Endothelial cell of umbilical vein (primary cell): Measurements from ENCODE around the gene PLA2G15. TPM values are rescaled to one million over a fixed set of nuclear protein-coding genes. Genes with fewer than 3 reads are reported as not detected.

Experiments
- BruUV-seq: library from RNA; stranded (reverse); fragments of 400-500 nt; replicated peaks from 2 replicates; lab custom pipeline; 2021; lab: Mats Ljungman, UMichigan
- CTCF ChIA-PET: fragments of 300-600, 350-600 bp; sonication (Branson Sonifier 250); formaldehyde crosslinking; loops from one replicate; lab custom pipeline; 2021; ENCODE audit warnings: antibody characterized with exemption, inconsistent platforms; lab: Charles Lee
- POLR2A ChIA-PET: fragments of 300-600, 350-600 bp; sonication (Branson Sonifier 250); formaldehyde crosslinking; loops from one replicate; lab custom pipeline; 2021; ENCODE audit warnings: antibody characterized with exemption, inconsistent platforms; lab: Charles Lee
- DNase-seq: peaks from one replicate; pipeline ENCODE4 v3.0.0-alpha.2; 2011; ENCODE audit warnings: low read depth, low spot score
- FAIRE-seq: peaks from 2 replicates; lab custom pipeline; 2011; peaks lifted over from hg19 to GRCh38; lab: Jason Lieb, UNC
- H2AFZ ChIP-seq: 2 replicates; pipeline ENCODE4 v1.6.0; 2012; ENCODE audit warnings: low read depth, low read length, control low read depth, inconsistent platforms
- H3K27ac ChIP-seq: 2 replicates; pipeline ENCODE4 v1.5.1; 2011; ENCODE audit warnings: low read depth, mild to moderate bottlenecking, control low read depth, low read length, moderate library complexity; ENCODE audit not compliant: insufficient read depth
- H3K27me3 ChIP-seq, 2 experiments: 2 replicates each; pipeline versions ENCODE4 v1.6.0 to v1.6.1; 2011; ENCODE audit warnings: low read length in 2 of 2, mixed read lengths in 1 of 2; ENCODE audit not compliant: control insufficient read depth in 2 of 2, insufficient read depth in 2 of 2
- H3K36me3 ChIP-seq, 2 experiments: 2 replicates in 1 of 2; 3 replicates in 1 of 2; pipeline ENCODE4 v1.5.1; 2011; ENCODE audit warnings: low read length in 2 of 2, mild to moderate bottlenecking in 1 of 2, moderate library complexity in 1 of 2; ENCODE audit not compliant: control insufficient read depth in 2 of 2, insufficient read depth in 2 of 2; ENCODE audit errors: extremely low read depth in 1 of 2
- H3K4me1 ChIP-seq: 3 replicates; pipeline ENCODE4 v1.5.1; 2011; ENCODE audit warnings: mild to moderate bottlenecking, low read length; ENCODE audit not compliant: control insufficient read depth, insufficient read depth; ENCODE audit errors: extremely low read depth
- H3K4me2 ChIP-seq: 2 replicates; pipeline ENCODE4 v1.6.1; 2011; ENCODE audit warnings: low read length, control low read depth, mixed read lengths; ENCODE audit not compliant: insufficient read depth
- H3K4me3 ChIP-seq, 3 experiments: fragments of 200-600 bp in 1 of 3; sonication (generic), shearing (Covaris generic) in 1 of 3; replicated peaks in 1 of 3; 2 replicates each; pipeline ENCODE4 v1.5.1; 2011 to 2016; ENCODE audit warnings: control low read depth in 3 of 3, low read length in 3 of 3, mild to moderate bottlenecking in 2 of 3, inconsistent platforms in 1 of 3, low read depth in 1 of 3, moderate library complexity in 1 of 3; ENCODE audit not compliant: insufficient read depth in 1 of 3
- H3K79me2 ChIP-seq: 2 replicates; pipeline ENCODE4 v1.6.0; 2012; ENCODE audit warnings: low read length, inconsistent platforms; ENCODE audit not compliant: control insufficient read depth, insufficient read depth
- H3K9ac ChIP-seq: replicated peaks from 2 replicates; pipeline ENCODE3; 2011; ENCODE audit warnings: low read length, control low read depth; ENCODE audit not compliant: insufficient read depth; ENCODE audit errors: extremely low read depth
- H3K9me1 ChIP-seq: replicated peaks from 3 replicates; pipeline ENCODE4 v1.6.0; 2011; ENCODE audit warnings: mild to moderate bottlenecking, low read length; ENCODE audit not compliant: control insufficient read depth, insufficient read depth; ENCODE audit errors: extremely low read depth
- H3K9me3 ChIP-seq: replicated peaks from 2 replicates; pipeline ENCODE4 v1.5.1; 2012; ENCODE audit warnings: low read length, inconsistent platforms; ENCODE audit not compliant: control insufficient read depth, insufficient read depth
- H4K20me1 ChIP-seq: replicated peaks from 2 replicates; pipeline ENCODE3; 2011; ENCODE audit warnings: mild to moderate bottlenecking, low read length; ENCODE audit not compliant: control insufficient read depth, insufficient read depth; ENCODE audit errors: extremely low read depth
- EZH2 ChIP-seq: IDR thresholded peaks from 2 replicates; pipeline ENCODE4 v1.6.1; 2012; ENCODE audit warnings: borderline replicate concordance, low read depth, mild to moderate bottlenecking, moderate library complexity, low read length, inconsistent platforms; ENCODE audit not compliant: severe bottlenecking
- FOS ChIP-seq: IDR thresholded peaks from 2 replicates; pipeline ENCODE4 v1.6.1; 2011; ENCODE audit warnings: mild to moderate bottlenecking, low read length, moderate library complexity, borderline replicate concordance; ENCODE audit not compliant: insufficient read depth
- GATA2 ChIP-seq: IDR thresholded peaks from 2 replicates; pipeline ENCODE4 v1.7.0; 2011; ENCODE audit warnings: low read depth, mild to moderate bottlenecking, moderate library complexity, mixed read lengths, low read length; ENCODE audit not compliant: insufficient read length, insufficient read depth
- JUN ChIP-seq: IDR thresholded peaks from 2 replicates; pipeline ENCODE4 v1.6.1; 2011; ENCODE audit warnings: borderline replicate concordance, low read depth; ENCODE audit not compliant: insufficient read length, insufficient read depth
- MYC ChIP-seq: IDR thresholded peaks from one replicate; pipeline ENCODE4 v1.6.1; 2011; ENCODE audit warnings: mild to moderate bottlenecking, low read depth, low read length
- POLR2A ChIP-seq: IDR thresholded peaks from 2 replicates; pipeline ENCODE4 v1.6.1; 2012; ENCODE audit warnings: low read depth, mild to moderate bottlenecking, control low read depth, low read length
- POLR2AphosphoS5 ChIP-seq: IDR thresholded peaks from 2 replicates; pipeline ENCODE4 v1.6.1; 2012; ENCODE audit warnings: low read depth, mild to moderate bottlenecking, control low read depth, low read length, moderate library complexity; ENCODE audit not compliant: insufficient read depth
- dilution Hi-C: fragments of 300-500 bp; cut with MboI; formaldehyde crosslinking; loops from one replicate; pipeline ENCODE4 v1.15.0; 2019; ENCODE audit warnings: low sequenced_read_pairs; ENCODE audit not compliant: extremely low pct_ligation_motif_present
- intact Hi-C: fragments of 100-400 bp; cut with micrococcal nuclease; formaldehyde crosslinking; loops from one replicate; pipeline ENCODE4 v1.10.0; 2022
- polyA plus RNA-seq, 4 experiments: library from polyadenylated mRNA; depleted of rRNA in 3 of 4; stranded (reverse) in 3 of 4; unstranded in 1 of 4; fragments of >200 nt; gene quantifications; 2 replicates each; pipeline versions ENCODE4 v1.2.1 to v1.2.3, GENCODE V29; 2011 to 2012; ENCODE audit warnings: missing spikeins in 1 of 4
- total RNA-seq: library from RNA; stranded (reverse); gene quantifications from 2 replicates; pipeline ENCODE4 v1.2.3, GENCODE V29; 2021
- TF ChIP-seq, protein P1 (sequence below): IDR thresholded peaks from 2 replicates; pipeline ENCODE4 v1.6.1; 2011; ENCODE audit not compliant: insufficient read depth, insufficient read length
- TF ChIP-seq, protein P2 (sequence below), 2 donors: IDR thresholded peaks; 1 replicate in 1 of 2; 2 replicates in 1 of 2; pipeline ENCODE4 v1.5.1; 2011; ENCODE audit warnings: low read length in 2 of 2, mild to moderate bottlenecking in 2 of 2, moderate library complexity in 2 of 2, control low read depth in 1 of 2, inconsistent platforms in 1 of 2, low read depth in 1 of 2; ENCODE audit not compliant: insufficient read depth in 1 of 2; ENCODE audit errors: extremely low read depth in 1 of 2

The PLA2G15 gene
- total and polyA plus RNA-seq, 2 donors (not counting 3 experiments of a cell fraction or from before 2014, with no cell fraction given) = 24.3 to 41.8 TPM

DNA sequence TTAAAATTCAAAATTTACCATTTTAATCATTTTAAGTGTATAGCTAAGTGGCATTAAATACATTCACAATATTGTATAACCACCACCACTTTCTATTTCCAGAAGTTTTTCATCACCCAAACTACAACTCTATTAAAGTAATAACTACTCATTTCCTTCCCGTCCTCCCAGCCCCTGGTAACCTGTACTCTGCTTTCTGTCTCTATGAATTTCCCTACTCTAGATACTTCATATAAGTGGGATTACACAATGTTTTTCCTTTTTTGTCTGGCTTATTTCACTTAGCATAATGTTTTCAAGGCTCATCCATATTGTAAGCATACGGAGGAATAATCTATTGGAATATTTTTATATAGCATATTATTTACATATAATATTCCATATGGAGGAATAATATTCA is 38.9 kb upstream of the PLA2G15 start:
- no peak overlapping the region for H2AFZ ChIP-seq
- intact Hi-C loops (no loop called here), dilution Hi-C loops (no loop called here)
- no peak overlapping the region for H3K27ac ChIP-seq
- H3K79me2 ChIP-seq = no peaks in the 10 kb centered on the region
- no peaks in the 10 kb centered on the region for H3K36me3 ChIP-seq
- DNase-seq = peak; percentile 29
- H3K9ac ChIP-seq = no peak overlapping the region
- no peaks in the 10 kb centered on the region for H3K9me1 ChIP-seq
- H4K20me1 ChIP-seq = no peaks in the 10 kb centered on the region
- no peaks in the 10 kb centered on the region for H3K27me3 ChIP-seq
- TF ChIP-seq POLR2AphosphoS5 (no peak), FOS (no peak), EZH2 (no peak), GATA2 (no peak), POLR2A (no peak), MYC (no peak), JUN (no peak)
- TF ChIP-seq, protein P1, sequence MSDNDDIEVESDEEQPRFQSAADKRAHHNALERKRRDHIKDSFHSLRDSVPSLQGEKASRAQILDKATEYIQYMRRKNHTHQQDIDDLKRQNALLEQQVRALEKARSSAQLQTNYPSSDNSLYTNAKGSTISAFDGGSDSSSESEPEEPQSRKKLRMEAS = no peak
- TF ChIP-seq, protein P2, sequence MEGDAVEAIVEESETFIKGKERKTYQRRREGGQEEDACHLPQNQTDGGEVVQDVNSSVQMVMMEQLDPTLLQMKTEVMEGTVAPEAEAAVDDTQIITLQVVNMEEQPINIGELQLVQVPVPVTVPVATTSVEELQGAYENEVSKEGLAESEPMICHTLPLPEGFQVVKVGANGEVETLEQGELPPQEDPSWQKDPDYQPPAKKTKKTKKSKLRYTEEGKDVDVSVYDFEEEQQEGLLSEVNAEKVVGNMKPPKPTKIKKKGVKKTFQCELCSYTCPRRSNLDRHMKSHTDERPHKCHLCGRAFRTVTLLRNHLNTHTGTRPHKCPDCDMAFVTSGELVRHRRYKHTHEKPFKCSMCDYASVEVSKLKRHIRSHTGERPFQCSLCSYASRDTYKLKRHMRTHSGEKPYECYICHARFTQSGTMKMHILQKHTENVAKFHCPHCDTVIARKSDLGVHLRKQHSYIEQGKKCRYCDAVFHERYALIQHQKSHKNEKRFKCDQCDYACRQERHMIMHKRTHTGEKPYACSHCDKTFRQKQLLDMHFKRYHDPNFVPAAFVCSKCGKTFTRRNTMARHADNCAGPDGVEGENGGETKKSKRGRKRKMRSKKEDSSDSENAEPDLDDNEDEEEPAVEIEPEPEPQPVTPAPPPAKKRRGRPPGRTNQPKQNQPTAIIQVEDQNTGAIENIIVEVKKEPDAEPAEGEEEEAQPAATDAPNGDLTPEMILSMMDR (IDR thresholded peaks at IDR 0.05; ENCODE audit: extremely low read depth in 1 of 2, insufficient read depth in 1 of 2, low read depth in 1 of 2, low read length in 2 of 2) = no peak
- ChIA-PET POLR2A (no interaction called here), CTCF (interaction anchor here (0.9 to 1.4 kb wide), 5 partner anchors 8 to 141 kb away, joined by 3 to 5 read pairs (median 3); no protein-coding TSS in a partner anchor)
- no TSS peak for BruUV-seq
- H3K4me3 ChIP-seq = no peak overlapping the region
- H3K4me1 ChIP-seq = no peaks in the 10 kb centered on the region
- H3K9me3 ChIP-seq = no peaks in the 10 kb centered on the region
- H3K4me2 ChIP-seq = no peak overlapping the region
- FAIRE-seq = no peak
